NOMO-1 treated with dmso at 0.1 percent for 144 hours (cell line): ENCODE results near the gene CATSPERB.
"Not testable (repeated sequence)": the region's sequence is repeated elsewhere in the genome, so short reads cannot be mapped to it uniquely, and the experiment has no call there.

ENCODE experiments used
- DNase-seq: peaks from one replicate; lab custom pipeline; 2025; ENCODE audit not compliant: unreplicated experiment; lab: John Stamatoyannopoulos, UW

The CATSPERB gene

DNA sequence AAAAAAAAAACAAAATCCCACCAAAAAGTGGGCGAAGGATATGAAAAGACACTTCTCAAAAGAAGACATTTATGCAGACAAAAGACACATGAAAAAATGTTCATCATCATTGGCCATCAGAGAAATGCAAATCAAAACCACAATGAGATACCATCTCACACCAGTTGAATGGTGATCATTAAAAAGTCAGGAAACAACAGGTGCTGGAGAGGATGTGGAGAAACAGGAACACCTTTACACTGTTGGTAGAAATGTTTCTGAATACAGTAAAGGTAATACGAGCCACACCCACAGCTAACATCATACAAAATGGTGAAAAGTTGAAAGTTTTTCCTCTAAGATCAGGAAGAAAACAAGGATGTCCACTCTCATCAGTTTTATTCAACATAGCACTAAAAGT, 8.0 kb upstream of the CATSPERB start:
- DNase-seq = not testable (repeated sequence)

DNA sequence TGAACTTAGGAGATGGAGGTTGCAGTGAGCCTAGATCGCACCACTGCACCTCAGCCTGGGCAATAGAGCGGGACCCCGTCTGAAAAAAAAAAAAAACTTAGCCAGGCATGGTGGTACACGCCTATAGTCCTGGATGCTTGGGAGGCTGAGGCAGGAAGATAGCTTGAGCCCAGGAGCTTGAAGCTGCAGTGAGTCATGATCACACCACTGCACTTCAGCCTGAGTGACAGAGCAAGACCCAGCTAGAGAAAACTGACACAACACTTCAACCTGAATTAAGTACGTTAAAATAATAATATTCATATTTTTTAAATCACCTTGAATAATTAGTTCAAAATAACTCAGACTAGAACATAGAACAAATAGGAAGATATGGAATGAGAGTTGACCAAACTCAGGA, 5.7 kb upstream of the CATSPERB start:
- no peak for DNase-seq

DNA sequence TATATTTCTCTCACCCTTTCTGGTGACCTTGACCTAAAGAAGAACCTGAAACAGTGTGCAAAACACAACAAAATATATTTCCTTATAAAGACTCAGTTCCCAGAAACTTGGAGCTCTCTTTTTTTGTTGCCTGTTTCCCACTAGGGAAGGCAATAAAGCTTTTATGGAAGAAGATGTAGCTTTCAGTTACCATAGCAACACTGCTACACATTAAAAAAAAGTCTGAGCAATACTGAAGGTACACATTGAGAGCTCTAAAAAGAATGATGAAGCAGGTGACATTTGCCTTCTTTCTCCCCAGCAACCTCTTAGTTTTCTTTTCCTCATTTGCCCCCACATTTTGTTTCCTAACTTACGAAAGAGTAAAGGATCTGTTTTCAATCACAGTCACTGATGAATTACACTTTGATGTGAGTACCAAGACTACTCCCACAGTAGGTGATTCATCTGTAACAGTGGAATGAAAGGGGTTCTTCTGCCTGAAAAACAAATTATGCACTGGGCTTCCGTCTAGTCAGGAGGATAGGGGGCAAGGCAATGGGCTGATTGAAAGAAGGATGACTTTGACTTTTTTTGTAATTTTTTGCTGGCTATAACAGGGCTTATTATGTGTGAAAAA, 1.1 kb upstream of the CATSPERB start:
- no peak for DNase-seq

DNA sequence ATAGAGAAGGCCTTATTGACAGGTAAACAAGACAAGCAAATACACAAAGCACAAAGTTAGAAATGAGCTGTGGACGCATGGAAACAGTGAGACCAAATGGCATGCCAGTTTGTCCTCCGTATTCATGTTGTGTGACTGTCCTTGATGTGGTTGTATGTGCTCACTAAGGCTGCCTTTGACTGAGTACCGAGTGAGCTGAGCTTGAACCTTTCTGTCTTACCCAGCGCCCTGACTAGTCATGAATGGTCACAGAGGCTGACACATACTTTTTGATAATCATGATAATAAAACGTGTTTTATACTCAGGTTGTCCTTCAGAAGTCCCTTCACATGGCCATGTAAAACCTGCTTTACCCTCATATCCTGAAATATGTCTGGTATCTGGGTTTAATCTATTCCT, 553 bp upstream of the CATSPERB start:
- no peak for DNase-seq

DNA sequence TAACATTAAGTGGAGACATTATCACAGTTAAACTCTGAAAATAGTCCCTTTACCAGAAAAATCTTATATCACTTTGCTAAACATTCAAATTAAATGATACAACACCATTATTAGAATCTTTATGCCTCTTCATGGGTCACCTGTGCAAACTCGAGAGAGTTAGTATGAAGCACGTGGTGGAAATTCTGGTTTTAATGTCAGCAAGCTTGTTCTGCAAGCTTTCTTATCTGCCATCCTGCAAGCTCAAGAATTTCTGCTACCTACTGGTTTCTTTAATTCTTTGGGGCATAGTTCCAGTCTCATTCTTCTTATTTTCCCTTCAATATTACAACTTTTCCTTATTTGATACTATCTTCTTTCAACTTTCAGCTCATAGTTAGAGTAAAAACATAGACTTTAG, 868 bp downstream of the CATSPERB start:
- no peak for DNase-seq

DNA sequence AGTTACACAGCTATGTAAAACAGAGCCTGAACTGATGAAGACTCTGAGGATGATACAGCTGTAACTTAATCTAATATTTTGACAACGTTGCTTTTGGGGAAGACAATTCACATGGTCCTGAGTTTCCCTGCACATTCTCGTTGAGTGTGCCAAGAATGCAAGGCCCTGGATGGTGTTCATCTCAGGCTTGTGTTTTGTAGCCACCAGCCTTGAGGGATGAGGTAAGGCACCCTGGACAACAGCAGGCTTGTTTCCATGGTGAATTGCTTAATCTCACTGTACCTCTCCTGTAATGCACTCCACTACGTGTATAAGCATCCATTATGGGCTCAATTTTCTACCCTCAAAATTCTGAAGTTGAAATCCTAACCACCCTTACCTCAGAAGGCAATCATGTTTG, 2.1 kb downstream of the CATSPERB start:
- DNase-seq = no peak

DNA sequence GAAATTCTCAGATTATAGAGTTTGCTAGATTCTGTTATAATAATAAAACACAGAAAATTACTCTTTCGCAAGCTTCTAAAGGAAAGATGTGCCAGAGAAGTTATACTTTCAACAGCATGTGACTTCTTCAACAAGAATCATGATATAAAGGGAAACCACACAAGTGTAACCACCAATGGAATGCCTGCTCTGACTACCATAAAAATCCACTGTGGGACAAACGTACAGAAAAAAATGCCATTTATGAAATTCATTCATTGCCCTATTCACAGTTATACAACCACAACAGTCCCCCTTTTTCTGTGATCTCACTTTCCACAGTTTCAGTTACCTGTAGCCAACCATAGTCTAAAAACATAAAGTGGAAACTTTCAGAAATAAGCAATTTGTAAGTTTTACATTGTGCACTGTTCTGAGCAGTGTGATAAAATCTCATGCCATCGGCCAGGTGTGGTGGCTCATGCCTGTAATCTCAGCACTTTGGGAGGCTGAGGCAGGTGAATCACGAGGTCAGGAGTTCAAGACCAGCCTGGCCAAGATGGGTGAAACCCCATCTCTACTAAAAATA, 3.2 kb downstream of the CATSPERB start:
- no peak for DNase-seq

DNA sequence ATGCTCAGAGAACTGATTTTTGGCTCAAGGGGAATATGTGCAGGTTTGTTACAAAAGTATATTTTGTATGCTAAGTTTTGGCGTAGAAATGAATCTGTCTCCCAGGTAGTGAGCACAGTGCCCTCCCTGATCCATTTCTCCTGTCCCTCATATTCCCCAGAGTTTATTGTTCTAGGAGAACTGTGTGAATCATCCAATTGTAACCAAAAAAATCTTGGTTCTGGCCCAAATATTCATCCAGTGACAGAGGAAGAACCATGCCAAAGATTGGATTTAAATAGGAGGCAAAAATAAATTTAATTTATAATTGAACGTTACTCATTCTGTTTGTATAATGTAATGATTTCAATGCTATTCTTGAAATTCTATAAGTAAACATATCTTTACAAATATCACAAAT, 4.8 kb downstream of the CATSPERB start:
- DNase-seq = no peak

DNA sequence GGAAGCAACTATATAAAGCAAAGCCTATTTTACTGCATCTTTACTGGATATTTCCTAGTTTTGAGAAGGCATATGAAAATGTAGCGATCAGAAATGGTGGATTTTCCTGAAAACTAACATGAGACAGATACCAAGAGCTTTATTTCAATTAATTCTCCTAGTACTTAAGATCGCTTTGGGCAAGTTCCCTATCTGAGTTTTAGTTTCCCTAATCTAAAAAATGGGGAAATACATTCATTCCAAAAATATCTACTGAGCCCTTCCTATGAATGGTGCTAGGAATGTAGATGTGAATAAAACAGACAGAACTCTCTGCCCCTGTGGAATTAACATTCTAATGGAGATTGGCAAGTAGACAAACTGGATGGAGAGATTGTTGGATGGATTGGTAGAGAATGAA, 8.4 kb downstream of the CATSPERB start:
- no peak for DNase-seq

DNA sequence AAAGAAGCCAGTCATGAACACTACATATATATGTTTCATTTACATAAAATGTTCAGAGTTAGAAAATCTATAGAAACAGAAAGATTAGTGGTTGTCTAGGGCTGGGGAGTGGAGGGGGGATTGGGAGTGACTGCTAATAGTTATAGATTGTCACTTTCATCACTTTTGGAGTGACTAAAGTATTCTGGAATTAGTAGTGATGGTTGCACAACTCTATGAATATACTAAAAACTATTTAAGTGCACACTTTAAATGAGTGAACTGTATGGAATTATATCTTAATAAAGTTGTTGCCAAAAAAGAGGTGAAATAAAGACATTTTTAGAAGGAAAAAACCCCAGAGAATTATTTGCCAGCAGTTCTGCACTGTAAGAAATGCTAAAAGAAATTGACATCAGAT, 9.5 kb downstream of the CATSPERB start:
- no peak for DNase-seq

DNA sequence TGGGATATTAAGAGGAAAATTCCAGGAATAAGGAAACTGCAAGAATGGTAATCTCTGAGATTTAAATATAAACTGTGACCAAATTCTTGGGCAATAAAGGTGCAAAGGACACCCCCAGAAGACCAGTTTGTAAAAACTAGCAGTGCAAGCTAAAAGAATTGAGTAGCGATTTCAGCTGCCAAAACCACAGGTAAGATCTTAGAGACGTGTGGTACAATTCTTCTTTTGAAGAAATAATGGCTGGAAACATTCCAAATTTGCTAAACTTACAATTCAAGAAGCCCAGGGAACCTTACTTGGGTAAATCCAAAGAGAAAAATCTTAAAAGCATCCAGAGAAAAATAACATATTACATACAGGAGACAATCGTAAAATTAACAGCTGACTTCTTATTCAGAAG, 12.0 kb downstream of the CATSPERB start:
- DNase-seq = no peak

DNA sequence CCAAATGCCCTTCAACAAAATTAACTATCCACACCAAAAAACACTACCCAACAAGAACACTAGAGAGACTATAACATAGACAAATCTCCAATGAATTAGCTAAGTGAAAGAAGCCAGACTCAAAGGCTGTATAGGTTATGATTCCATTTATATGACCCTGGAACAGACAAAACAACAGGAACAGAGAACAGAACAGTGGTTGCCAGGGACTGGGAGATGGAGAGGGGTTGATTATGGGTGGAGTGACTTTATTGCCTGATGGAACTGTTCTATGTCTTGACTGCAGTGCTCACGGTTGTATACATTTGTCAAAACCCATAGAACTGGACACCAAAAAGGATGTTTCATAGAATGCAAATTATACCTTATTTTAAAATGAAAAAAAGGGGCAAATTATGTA, 14.9 kb downstream of the CATSPERB start:
- DNase-seq = no peak

DNA sequence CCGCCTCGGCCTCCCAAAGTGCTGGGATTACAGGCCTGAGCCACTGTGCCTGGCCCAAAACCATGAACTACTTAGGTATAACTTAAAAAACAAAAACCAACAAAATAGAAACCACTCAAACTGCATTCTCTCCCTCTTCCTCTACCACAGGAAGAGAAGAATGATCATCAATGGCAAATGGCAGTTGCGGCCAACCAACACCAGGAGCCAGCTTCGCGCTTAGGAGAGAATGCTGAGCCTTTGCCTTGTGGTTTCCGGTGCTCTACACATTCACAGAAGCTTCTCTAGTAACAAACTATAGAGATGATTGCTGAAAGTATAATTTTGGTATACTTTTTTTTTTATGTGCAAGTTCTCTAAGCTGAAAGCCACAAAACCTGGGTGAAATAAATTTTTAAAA, 17.1 kb downstream of the CATSPERB start:
- no peak for DNase-seq

DNA sequence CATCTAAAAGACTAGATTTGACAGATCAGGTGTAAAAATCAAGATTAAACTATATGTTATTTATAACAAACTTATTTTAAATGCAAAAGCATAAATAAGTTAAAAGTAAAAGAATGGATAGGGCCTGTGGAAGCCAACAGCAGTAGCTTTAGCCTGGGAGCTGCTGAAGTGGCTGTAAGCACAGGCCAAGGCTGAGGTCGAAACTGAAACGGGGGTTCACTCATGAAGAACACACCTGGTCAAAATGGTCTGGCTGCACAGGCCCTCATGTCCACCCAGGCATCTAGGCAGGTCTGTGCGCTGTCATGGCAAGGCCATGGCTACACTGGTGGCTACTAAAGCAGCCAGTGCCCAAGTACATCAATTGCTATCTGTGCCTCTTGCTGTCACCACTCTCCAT, 23.1 kb downstream of the CATSPERB start:
- DNase-seq = no peak

DNA sequence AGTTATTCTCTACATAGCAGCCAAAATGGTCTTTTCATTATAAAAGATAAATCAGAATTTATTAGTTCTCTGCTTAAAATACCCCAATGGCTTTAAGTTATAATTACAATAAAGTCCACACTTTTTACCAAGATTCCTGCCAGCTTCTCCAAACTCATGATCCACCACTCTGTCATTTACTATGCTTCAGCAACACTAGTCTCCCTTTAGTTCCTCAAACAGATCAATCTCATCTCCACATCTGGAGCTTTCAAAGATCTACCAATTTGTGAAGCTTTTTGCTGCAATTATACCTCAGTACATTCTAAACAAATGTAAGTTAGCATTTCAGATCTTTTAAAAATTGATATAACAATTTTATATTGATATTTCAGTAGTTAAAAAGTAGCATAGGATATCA, 24.9 kb downstream of the CATSPERB start:
- DNase-seq = no peak

DNA sequence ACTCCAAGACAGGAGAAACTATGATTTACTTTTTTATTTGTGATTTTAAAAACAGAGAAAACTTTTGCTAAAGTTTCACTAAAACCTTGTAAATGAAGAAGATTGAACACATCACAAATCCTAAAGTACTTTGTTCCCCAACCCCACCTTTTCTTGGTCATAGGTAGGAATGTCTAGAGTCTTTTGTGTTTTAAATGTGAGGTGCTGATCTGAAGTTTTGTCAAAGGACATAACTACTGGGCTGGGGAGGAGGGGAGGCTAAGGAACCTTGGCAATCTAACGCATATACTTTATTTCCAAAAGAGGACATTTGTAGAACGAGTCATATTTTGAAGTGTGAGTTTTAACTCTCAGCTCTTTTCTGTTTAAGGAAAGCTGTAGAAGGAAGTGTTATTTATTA, 37.2 kb downstream of the CATSPERB start:
- DNase-seq = no peak

DNA sequence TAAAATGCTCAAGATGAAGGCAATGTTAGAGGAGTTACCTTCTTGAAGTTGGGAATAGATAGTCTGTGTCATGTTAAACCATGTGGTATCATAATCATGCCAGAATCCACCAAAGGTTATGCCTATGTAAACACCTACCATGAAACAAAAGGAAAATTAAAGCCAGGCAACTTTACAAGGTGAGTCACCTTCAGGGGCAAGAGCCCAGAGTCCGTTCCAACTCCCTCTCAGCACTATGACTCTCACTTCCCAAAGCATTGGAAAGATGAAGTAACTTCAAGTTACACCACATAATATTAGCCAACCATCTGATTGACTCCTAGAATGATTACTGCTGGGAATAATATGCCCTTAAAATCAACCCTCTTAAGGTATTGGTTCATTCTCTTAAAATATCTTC, 38.5 kb downstream of the CATSPERB start:
- DNase-seq = no peak

DNA sequence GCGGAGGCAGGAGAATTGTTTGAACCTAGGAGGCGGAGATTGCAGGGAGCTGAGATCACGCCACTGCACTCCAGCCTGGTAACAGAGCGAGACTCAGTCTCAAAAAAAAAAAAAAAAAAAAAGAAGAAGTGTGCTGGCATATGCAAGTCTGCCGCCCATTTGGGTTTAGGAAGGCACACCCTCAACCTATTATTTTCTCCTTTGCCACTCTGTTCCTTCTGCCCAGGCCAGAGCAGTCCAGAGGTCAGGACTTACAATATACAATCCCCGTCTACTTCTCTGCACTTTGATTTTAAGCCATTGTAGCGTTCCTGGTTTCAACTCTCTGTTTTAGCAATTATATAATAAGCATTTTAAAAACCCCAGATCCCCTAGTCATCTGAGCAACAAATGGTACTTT, 39.8 kb downstream of the CATSPERB start:
- no peak for DNase-seq

DNA sequence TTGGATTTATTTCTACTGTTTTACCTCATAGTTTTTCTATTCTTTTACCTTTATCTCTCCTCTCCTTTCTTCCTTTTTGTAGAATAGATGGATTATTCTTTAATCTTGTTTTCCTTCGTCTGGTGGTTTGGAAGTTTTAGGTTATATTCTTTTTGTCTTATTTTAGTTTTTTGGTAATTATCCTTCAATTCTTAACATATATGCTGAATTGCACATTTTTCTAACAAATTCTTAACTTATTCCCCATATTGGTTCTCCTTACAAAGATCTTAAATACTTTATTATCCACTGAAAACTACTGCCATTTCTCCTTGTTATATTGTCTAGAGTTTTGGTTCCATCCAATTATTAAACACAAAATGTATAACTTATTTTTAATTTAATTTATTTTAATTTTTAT, 42.3 kb downstream of the CATSPERB start:
- DNase-seq = no peak

DNA sequence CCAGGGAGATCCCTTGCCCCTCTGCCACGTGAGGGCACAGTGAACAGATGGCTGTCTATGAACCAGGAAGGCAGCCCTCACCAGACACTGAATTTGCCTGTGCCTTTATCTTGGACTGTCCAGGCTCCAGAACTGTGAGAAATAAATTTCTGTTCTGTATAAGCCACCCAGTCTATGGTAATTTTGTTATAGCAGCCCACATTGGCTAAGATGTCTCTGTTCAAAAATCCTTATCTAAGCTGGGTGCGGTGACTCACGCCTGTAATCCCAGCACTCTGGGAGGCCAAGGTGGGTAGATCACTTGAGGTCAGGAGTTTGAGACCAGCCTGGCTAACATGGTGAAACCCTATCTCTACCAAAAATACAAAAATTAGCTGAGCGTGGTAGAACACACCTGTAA, 44.5 kb downstream of the CATSPERB start:
- DNase-seq = not testable (repeated sequence)

DNA sequence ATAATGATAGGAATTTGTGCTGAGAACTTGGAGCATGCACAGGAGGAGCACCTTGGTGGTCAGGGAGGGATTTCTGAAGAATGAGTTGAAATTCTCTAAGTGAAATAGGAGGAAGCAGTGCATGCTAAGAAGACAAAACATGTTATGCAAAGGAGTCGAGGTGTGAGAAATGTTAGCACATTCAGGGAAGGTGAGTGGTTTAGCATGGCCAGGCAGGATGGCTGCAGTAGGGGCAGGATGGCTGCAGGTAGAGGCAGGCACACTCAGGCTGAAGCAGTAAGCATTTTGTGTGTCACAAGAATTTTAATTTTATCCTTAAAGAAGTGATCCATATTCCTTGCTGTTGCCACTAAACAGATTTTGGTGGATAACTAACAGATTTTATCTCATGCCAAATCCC, 46.3 kb downstream of the CATSPERB start:
- DNase-seq = no peak

DNA sequence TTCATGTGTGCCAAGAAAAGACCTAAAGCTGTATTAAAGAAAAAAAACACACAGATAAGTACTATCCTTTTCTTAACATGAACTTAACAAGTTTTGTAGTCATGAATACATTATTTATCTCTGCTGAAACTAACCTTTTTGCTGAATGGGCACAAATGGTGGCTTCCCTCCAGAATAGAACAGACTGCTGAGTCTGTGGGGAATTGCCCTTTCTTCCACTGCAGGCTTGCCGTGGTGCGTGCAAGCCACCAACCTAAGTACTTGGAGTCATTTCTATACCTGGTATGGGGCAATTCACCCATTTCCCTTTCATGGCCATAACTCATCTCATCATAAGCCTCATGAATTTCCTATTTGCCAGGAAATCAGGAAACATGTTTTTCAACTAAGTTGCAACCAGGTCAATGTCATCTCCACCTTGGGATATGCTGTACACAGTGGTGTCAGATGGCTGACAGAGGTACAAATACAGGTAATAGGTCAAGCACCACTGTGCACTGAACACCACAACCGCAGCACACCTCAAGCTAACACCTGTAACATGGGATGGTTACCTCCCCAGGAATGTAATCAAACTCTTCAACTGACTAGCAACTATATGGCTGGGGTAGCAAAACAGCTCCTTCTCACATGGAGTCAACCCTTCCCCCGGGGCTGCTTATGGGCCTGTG, 49.9 kb downstream of the CATSPERB start:
- DNase-seq = no peak

DNA sequence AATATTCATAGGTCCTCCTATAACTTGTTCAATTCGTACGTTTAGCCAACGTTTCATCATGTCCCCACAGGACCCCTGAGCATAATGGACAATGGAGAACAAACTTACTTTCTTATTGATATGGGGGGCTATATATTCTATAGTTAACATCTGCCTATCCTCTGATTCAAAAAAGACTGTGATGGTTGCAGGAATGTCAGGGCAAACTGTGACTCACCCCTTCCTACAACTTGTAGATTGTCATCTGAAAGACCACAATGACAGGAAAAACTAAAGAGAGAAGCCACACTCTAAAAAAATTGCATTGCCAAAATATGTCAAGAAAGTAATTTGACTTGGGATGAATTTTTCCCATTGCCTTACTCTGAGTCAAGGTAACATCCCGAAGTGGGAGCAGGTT, 50.8 kb downstream of the CATSPERB start:
- DNase-seq = no peak
